Neutrophil (primary cell): ENCODE measurements around the gene OR10Z1.

ENCODE experiments used
- H3K27ac ChIP-seq: fragments of 200-600 bp; sonication (generic); 2 replicates; pipeline ENCODE4 v1.5.1; 2016; ENCODE audit warnings: mild to moderate bottlenecking, moderate library complexity
- H3K27me3 ChIP-seq: fragments of 200-600 bp; sonication (generic); 2 replicates; pipeline ENCODE4 v1.6.0; 2016; ENCODE audit warnings: mild to moderate bottlenecking
- H3K36me3 ChIP-seq: fragments of 200-600 bp; sonication (generic); 2 replicates; pipeline ENCODE4 v1.5.1; 2017
- H3K4me1 ChIP-seq, 2 experiments: fragments of 200-600 bp in 1 of 2; sonication (generic) in 1 of 2; 1 replicate in 1 of 2; 2 replicates in 1 of 2; pipeline versions ENCODE4 v1.5.1 to v1.6.1; 2013 to 2016; ENCODE audit warnings: low read depth in 1 of 2, low read length in 1 of 2, mild to moderate bottlenecking in 1 of 2, moderate library complexity in 1 of 2; ENCODE audit not compliant: control insufficient read depth in 1 of 2, insufficient read depth in 1 of 2
- H3K4me3 ChIP-seq, 2 experiments: fragments of 200-600 bp in 1 of 2; sonication (generic) in 1 of 2; 1 replicate in 1 of 2; 2 replicates in 1 of 2; pipeline ENCODE4 v1.5.1; 2013 to 2016; ENCODE audit warnings: low read depth in 1 of 2, low read length in 1 of 2, mild to moderate bottlenecking in 1 of 2, moderate library complexity in 1 of 2
- H3K9me3 ChIP-seq: fragments of 200-600 bp; sonication (generic); 2 replicates; pipeline ENCODE4 v1.5.1; 2016
- TF ChIP-seq, protein P1 (sequence below): fragments of 200-600 bp; sonication (generic); IDR thresholded peaks from 2 replicates; pipeline ENCODE4 v1.5.1; 2016; ENCODE audit warnings: antibody characterized with exemption

OR10Z1 gene

GRCh38 chr1:158604968-158605367, at the start of gene OR10Z1:
TSS of gene OR10Z1 (plus strand) at chr1:158605268. CDS start at chr1:158606439, 1,171 bp downstream.
- Histone ChIP-seq H3K9me3 (no peaks in the 10 kb centered on the region), H3K27ac (no peak within 1 kb of the TSS), H3K4me3 (no peak within 1 kb of the TSS), H3K4me1 (no peaks in the 10 kb centered on the region), H3K27me3 (no peaks in the 10 kb centered on the region), H3K36me3 (no peaks in the 10 kb centered on the region)
- TF ChIP-seq, protein P1, sequence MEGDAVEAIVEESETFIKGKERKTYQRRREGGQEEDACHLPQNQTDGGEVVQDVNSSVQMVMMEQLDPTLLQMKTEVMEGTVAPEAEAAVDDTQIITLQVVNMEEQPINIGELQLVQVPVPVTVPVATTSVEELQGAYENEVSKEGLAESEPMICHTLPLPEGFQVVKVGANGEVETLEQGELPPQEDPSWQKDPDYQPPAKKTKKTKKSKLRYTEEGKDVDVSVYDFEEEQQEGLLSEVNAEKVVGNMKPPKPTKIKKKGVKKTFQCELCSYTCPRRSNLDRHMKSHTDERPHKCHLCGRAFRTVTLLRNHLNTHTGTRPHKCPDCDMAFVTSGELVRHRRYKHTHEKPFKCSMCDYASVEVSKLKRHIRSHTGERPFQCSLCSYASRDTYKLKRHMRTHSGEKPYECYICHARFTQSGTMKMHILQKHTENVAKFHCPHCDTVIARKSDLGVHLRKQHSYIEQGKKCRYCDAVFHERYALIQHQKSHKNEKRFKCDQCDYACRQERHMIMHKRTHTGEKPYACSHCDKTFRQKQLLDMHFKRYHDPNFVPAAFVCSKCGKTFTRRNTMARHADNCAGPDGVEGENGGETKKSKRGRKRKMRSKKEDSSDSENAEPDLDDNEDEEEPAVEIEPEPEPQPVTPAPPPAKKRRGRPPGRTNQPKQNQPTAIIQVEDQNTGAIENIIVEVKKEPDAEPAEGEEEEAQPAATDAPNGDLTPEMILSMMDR = no peak

DNA sequence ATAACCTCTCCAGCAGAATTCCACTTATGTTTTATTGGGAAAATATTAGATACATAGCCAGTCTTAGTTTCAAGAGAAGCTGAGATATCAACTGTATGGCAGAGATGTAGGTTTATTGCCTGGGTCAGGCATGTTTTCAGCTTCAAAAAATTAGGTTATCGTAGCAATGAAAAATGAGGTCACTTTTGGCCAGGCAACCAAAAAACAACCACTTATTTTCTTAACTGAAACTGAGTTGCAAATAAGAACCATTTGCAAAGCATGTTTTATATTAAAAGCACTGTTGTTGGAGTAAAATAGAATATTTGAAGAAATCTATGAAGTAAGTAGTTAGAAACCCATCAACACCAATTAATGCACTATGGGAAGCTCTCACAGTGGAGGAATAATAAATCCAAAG, 45.4 kb upstream of the OR10Z1 start:
- Histone ChIP-seq H3K4me3 (no peak overlapping the region), H3K27me3 (no peaks in the 10 kb centered on the region), H3K27ac (no peak overlapping the region), H3K36me3 (no peaks in the 10 kb centered on the region), H3K9me3 (no peaks in the 10 kb centered on the region), H3K4me1 (peaks cover 20 to 22% of the 10 kb centered on the region in 2 experiments)
- TF ChIP-seq, protein P1 = no peak

- TF ChIP-seq, protein P1 = no peak
- Histone ChIP-seq H3K9me3 (no peaks in the 10 kb centered on the region), H3K36me3 (no peaks in the 10 kb centered on the region), H3K27me3 (no peaks in the 10 kb centered on the region), H3K4me3 (peak overlapping the region in 1 of 2 experiments; percentile 13), H3K4me1 (peaks cover 25 to 28% of the 10 kb centered on the region in 2 experiments), H3K27ac (peak overlapping the region; percentile 86)
Measured at GRCh38 chr1:158563853-158564252, 41.2 kb upstream of the OR10Z1 start.

DNA sequence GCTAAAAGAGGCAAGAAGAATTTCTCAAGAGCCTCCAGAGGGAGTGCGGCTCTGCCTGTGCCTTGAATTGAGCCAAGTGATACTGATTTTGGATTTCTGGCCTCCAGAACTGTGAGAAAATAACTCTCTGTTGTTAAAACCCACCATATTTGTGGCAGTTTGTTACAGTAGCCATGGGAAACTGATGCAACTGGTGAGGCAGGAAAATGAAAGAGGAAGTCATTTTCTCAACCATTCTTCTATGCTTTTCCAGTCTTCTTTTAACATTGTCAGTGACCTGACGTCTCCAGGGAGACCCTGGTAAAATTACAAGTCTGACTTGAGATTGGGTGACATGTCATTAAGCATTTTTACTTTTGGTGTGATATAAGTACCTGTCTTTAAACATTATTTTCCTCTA, 40.5 kb upstream of the OR10Z1 start:
- no peaks in the 10 kb centered on the region for H3K9me3 ChIP-seq
- peaks cover 25 to 28% of the 10 kb centered on the region in 2 experiments for H3K4me1 ChIP-seq
- no peaks in the 10 kb centered on the region for H3K27me3 ChIP-seq
- H3K27ac ChIP-seq = peak overlapping the region; percentile 86
- peak overlapping the region; percentile 13 for H3K4me3 ChIP-seq
- TF ChIP-seq, protein P1 = no peak
- H3K36me3 ChIP-seq = no peaks in the 10 kb centered on the region

GRCh38 chr1:158570480-158570879, 34.6 kb upstream of the OR10Z1 start, which contains the start of gene OR6P1:
TSS of gene OR6P1 (minus strand) at chr1:158570580. CDS start at chr1:158563604, 6,976 bp downstream.
- H3K27me3 ChIP-seq = no peaks in the 10 kb centered on the region
- no peak within 1 kb of the TSS for H3K27ac ChIP-seq
- no peaks in the 10 kb centered on the region for H3K36me3 ChIP-seq
- H3K4me3 ChIP-seq = no peak within 1 kb of the TSS
- H3K9me3 ChIP-seq = no peaks in the 10 kb centered on the region
- TF ChIP-seq, protein P1 = no peak
- H3K4me1 ChIP-seq = no peaks in the 10 kb centered on the region

DNA sequence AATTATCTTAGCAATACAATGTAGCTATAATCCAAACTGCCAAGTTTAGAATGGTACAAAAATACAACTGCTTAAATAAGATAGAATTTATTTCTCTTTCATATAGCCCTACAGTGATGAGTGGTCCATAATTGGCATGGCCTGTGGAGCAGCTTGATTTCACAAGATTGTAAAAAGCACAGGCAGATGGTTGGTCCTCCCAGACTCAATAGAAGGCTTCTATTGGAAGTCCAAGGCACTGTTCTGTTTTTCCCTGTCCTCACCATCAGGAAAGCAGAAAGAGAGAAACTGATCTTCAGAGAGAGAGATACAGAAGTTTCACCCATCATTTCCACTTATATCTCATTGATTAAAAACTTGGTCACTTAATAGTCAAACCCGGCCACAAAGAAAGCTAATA, 32.8 kb upstream of the OR10Z1 start:
- TF ChIP-seq, protein P1 = no peak
- no peaks in the 10 kb centered on the region for H3K36me3 ChIP-seq
- H3K4me1 ChIP-seq = no peaks in the 10 kb centered on the region
- H3K27me3 ChIP-seq = no peaks in the 10 kb centered on the region
- H3K4me3 ChIP-seq = no peak overlapping the region
- no peak overlapping the region for H3K27ac ChIP-seq
- no peaks in the 10 kb centered on the region for H3K9me3 ChIP-seq
